CD14-positive monocyte (primary cell): ENCODE data around the gene CELF4. TPM values are rescaled to one million over a fixed set of nuclear protein-coding genes. Genes with fewer than 3 reads are reported as not detected.

Experiments used
- DNase-seq, 3 donors: peaks; one replicate each; pipeline ENCODE4 v3.0.0-alpha.2; 2011 to 2022
- H2AFZ ChIP-seq: 2 replicates; pipeline ENCODE4 v1.6.0; 2012; ENCODE audit warnings: mild to moderate bottlenecking, low read depth, low read length, inconsistent platforms; ENCODE audit not compliant: insufficient read depth, poor library complexity, severe bottlenecking
- H3K27ac ChIP-seq, 2 donors: 1 replicate in 1 of 2; 2 replicates in 1 of 2; pipeline ENCODE4 v1.5.1; 2012 to 2013; ENCODE audit warnings: low read length in 2 of 2, control low read depth in 1 of 2, inconsistent platforms in 1 of 2, low read depth in 1 of 2, mild to moderate bottlenecking in 1 of 2
- H3K27me3 ChIP-seq, 2 donors: one replicate each; pipeline versions ENCODE4 v1.6.0 to v1.6.1; 2011 to 2013; ENCODE audit warnings: low read length in 2 of 2; ENCODE audit not compliant: control insufficient read depth in 2 of 2, insufficient read depth in 2 of 2
- H3K36me3 ChIP-seq, 2 donors: replicated peaks in 1 of 2; 1 replicate in 1 of 2; 2 replicates in 1 of 2; pipeline versions ENCODE4 v1.5.1 to v1.6.1; 2012 to 2013; ENCODE audit warnings: low read length in 2 of 2, control low read depth in 1 of 2, inconsistent platforms in 1 of 2, mild to moderate bottlenecking in 1 of 2; ENCODE audit not compliant: insufficient read depth in 2 of 2, control insufficient read depth in 1 of 2
- H3K4me1 ChIP-seq, 2 donors: 1 replicate in 1 of 2; 2 replicates in 1 of 2; pipeline versions ENCODE4 v1.5.1 to v1.6.1; 2012 to 2013; ENCODE audit warnings: low read length in 2 of 2, control low read depth in 1 of 2, inconsistent platforms in 1 of 2, mild to moderate bottlenecking in 1 of 2, moderate library complexity in 1 of 2; ENCODE audit not compliant: insufficient read depth in 2 of 2, control insufficient read depth in 1 of 2
- H3K4me2 ChIP-seq: replicated peaks from 2 replicates; pipeline ENCODE3; 2012; ENCODE audit warnings: low read length, moderate library complexity, mild to moderate bottlenecking; ENCODE audit not compliant: poor library complexity, severe bottlenecking; ENCODE audit errors: extremely low read depth
- H3K4me3 ChIP-seq, 3 experiments: fragments of 200-600 bp in 1 of 3; sonication (generic) in 1 of 3; replicated peaks in 1 of 3; 1 replicate in 2 of 3; 2 replicates in 1 of 3; pipeline ENCODE4 v1.5.1; 2011 to 2013; ENCODE audit warnings: low read length in 3 of 3, mild to moderate bottlenecking in 3 of 3, control low read depth in 2 of 3, low read depth in 2 of 3, inconsistent platforms in 1 of 3, moderate library complexity in 1 of 3
- H3K79me2 ChIP-seq: 2 replicates; pipeline ENCODE4 v1.6.0; 2012; ENCODE audit warnings: mild to moderate bottlenecking, control low read depth, inconsistent platforms, low read length, moderate library complexity; ENCODE audit not compliant: insufficient read depth
- H3K9ac ChIP-seq: 2 replicates; pipeline ENCODE4 v1.6.0; 2017; ENCODE audit warnings: low read length, mild to moderate bottlenecking; ENCODE audit not compliant: insufficient read depth, poor library complexity, severe bottlenecking
- H3K9me3 ChIP-seq, 2 donors: replicated peaks in 1 of 2; 1 replicate in 1 of 2; 2 replicates in 1 of 2; pipeline versions ENCODE4 v1.5.1 to v1.6.1; 2012 to 2013; ENCODE audit warnings: low read length in 2 of 2, control low read depth in 1 of 2; ENCODE audit not compliant: control insufficient read depth in 1 of 2, insufficient read depth in 1 of 2
- H4K20me1 ChIP-seq: 2 replicates; pipeline ENCODE4 v1.6.0; 2012; ENCODE audit warnings: mild to moderate bottlenecking, low read length, control low read depth, moderate library complexity; ENCODE audit not compliant: insufficient read depth
- H3K27ac Mint-ChIP-seq, 7 donors: one replicate each; pipeline ENCODE4 v1.8.0; 2020; ENCODE audit warnings: mild to moderate bottlenecking in 7 of 7, mixed read lengths in 7 of 7, moderate library complexity in 6 of 7, inconsistent platforms in 2 of 7
- H3K27me3 Mint-ChIP-seq, 3 donors: one replicate each; pipeline ENCODE4 v1.8.0; 2021 to 2022; ENCODE audit warnings: low read depth in 3 of 3, mild to moderate bottlenecking in 3 of 3, mixed read lengths in 3 of 3, moderate library complexity in 3 of 3, inconsistent platforms in 1 of 3
- H3K36me3 Mint-ChIP-seq, 2 donors: one replicate each; pipeline ENCODE4 v1.8.0; 2020; ENCODE audit warnings: mixed read lengths in 2 of 2, inconsistent platforms in 1 of 2, mild to moderate bottlenecking in 1 of 2
- H3K4me1 Mint-ChIP-seq: one replicate; pipeline ENCODE4 v1.8.0; 2020; ENCODE audit warnings: mild to moderate bottlenecking, mixed read lengths
- H3K4me3 Mint-ChIP-seq, 2 donors: one replicate each; pipeline ENCODE4 v1.8.0; 2020; ENCODE audit warnings: mild to moderate bottlenecking in 2 of 2, mixed read lengths in 2 of 2, moderate library complexity in 1 of 2
- H3K9me3 Mint-ChIP-seq, 7 donors: one replicate each; pipeline ENCODE4 v1.8.0; 2020 to 2022; ENCODE audit warnings: mixed read lengths in 7 of 7, mild to moderate bottlenecking in 6 of 7, moderate library complexity in 6 of 7, inconsistent platforms in 2 of 7
- WGBS: methylation state at CpG from one replicate; pipeline ENCODE4 v1.1.5; 2013; ENCODE audit warnings: missing lambda C conversion rate; ENCODE audit not compliant: insufficient coverage; 5-methylcytosine and 5-hydroxymethylcytosine counted together
- intact Hi-C, 2 donors: fragments of 100-400 bp; cut with micrococcal nuclease; formaldehyde crosslinking; loops; one replicate each; pipeline versions ENCODE4 v1.15.0 to v1.15.1; 2023
- polyA plus RNA-seq, 3 donors: library from polyadenylated mRNA; depleted of rRNA in 1 of 3; unstranded in 2 of 3; stranded (reverse) in 1 of 3; fragments of 300-500 nt in 2 of 3; fragments of >200 nt in 1 of 3; fragmentation: Illumina TruSeq in 2 of 3; gene quantifications; 1 replicate in 2 of 3; 2 replicates in 1 of 3; pipeline ENCODE4 v1.2.3, GENCODE V29; 2012 to 2021
- TF ChIP-seq, protein P1 (sequence below): fragments of 200-600 bp; IDR thresholded peaks from one replicate; pipeline ENCODE4 v1.8.0; 2022; ENCODE audit warnings: antibody characterized with exemption, mild to moderate bottlenecking

The CELF4 gene
- polyA plus RNA-seq, 3 donors = not detected

DNA sequence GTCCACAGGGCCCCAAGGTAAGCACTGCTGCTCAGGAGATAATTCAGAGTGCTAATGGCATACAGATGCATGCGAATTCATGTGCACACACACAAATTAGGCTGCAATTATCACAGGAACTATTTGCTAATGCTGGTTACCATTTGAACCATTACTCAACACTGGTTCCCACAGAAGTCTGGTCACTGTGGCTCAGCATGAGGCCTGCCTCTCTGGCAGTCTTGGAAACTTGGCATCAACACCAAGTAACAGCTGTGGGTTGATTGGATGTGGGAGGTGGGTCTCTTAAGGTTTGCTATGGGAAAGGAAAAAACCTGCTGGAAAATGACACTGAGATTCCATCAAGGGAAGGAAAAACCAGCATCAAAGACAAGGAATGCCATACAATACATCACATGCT lies 105.0 kb downstream of the CELF4 start:
- H3K4me2 ChIP-seq = no peak overlapping the region
- peaks cover 4 to 6% (median 5%) of the 10 kb centered on the region in 3 donors for H3K27me3 Mint-ChIP-seq
- no peak overlapping the region for H3K4me3 ChIP-seq
- H3K9ac ChIP-seq = no peak overlapping the region
- peaks cover 0 to 9% (median 3%) of the 10 kb centered on the region in 7 donors for H3K9me3 Mint-ChIP-seq
- DNase-seq = no peak
- H4K20me1 ChIP-seq = no peaks in the 10 kb centered on the region
- H3K27ac ChIP-seq = no peak overlapping the region
- no peaks in the 10 kb centered on the region for H3K27me3 ChIP-seq
- H3K4me1 ChIP-seq = no peaks in the 10 kb centered on the region
- no peak overlapping the region for H3K27ac Mint-ChIP-seq
- H3K79me2 ChIP-seq = no peaks in the 10 kb centered on the region
- WGBS = 90% methylated on average over 1 of the region's 1 CpG
- H3K4me3 Mint-ChIP-seq = no peak overlapping the region
- H3K36me3 ChIP-seq = no peaks in the 10 kb centered on the region
- H3K36me3 Mint-ChIP-seq = no peaks in the 10 kb centered on the region
- no peaks in the 10 kb centered on the region for H3K4me1 Mint-ChIP-seq
- H2AFZ ChIP-seq = no peak overlapping the region
- TF ChIP-seq, protein P1, sequence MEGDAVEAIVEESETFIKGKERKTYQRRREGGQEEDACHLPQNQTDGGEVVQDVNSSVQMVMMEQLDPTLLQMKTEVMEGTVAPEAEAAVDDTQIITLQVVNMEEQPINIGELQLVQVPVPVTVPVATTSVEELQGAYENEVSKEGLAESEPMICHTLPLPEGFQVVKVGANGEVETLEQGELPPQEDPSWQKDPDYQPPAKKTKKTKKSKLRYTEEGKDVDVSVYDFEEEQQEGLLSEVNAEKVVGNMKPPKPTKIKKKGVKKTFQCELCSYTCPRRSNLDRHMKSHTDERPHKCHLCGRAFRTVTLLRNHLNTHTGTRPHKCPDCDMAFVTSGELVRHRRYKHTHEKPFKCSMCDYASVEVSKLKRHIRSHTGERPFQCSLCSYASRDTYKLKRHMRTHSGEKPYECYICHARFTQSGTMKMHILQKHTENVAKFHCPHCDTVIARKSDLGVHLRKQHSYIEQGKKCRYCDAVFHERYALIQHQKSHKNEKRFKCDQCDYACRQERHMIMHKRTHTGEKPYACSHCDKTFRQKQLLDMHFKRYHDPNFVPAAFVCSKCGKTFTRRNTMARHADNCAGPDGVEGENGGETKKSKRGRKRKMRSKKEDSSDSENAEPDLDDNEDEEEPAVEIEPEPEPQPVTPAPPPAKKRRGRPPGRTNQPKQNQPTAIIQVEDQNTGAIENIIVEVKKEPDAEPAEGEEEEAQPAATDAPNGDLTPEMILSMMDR = no peak
- intact Hi-C loops = no loop called here
- H3K9me3 ChIP-seq = no peaks in the 10 kb centered on the region

DNA sequence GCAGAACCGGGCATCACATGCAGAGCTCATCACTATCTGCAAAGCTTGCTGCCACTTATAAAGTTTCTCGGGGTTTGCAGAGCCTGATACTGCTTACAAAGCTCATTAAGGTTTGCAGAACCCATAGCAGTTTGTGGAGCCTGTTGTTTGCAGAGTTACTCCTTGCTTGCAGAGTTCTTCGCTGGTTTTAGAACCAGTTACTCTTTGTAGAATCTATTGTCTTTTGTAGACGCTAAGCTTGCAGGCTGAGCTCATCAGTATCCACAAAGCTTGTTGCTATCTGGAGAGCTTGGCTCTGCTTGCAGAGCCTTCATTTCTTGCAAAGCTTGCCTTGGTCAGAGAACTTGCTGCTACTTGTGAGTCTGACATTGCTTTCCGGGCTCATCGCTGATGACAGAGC lies 106.9 kb downstream of the CELF4 start:
- TF ChIP-seq, protein P1 = no peak
- Histone ChIP-seq H3K79me2 (no peaks in the 10 kb centered on the region), H3K27me3 (no peaks in the 10 kb centered on the region), H2AFZ (no peak overlapping the region), H3K4me2 (no peak overlapping the region), H3K4me1 (no peaks in the 10 kb centered on the region), H3K27ac (no peak overlapping the region), H4K20me1 (no peaks in the 10 kb centered on the region), H3K9me3 (no peaks in the 10 kb centered on the region), H3K4me3 (no peak overlapping the region), H3K9ac (no peak overlapping the region), H3K36me3 (no peaks in the 10 kb centered on the region)
- intact Hi-C loops = no loop called here
- Mint-ChIP-seq H3K4me1 (no peaks in the 10 kb centered on the region), H3K4me3 (no peak overlapping the region), H3K36me3 (no peaks in the 10 kb centered on the region), H3K9me3 (peaks cover 0 to 7% (median 3%) of the 10 kb centered on the region in 7 donors), H3K27ac (no peak overlapping the region), H3K27me3 (peaks cover 2 to 4% (median 3%) of the 10 kb centered on the region in 3 donors)
- no peak for DNase-seq
- 100% methylated on average over 4 of the region's 6 CpGs for WGBS
